ENCODE results near the gene USP40.

DNA sequence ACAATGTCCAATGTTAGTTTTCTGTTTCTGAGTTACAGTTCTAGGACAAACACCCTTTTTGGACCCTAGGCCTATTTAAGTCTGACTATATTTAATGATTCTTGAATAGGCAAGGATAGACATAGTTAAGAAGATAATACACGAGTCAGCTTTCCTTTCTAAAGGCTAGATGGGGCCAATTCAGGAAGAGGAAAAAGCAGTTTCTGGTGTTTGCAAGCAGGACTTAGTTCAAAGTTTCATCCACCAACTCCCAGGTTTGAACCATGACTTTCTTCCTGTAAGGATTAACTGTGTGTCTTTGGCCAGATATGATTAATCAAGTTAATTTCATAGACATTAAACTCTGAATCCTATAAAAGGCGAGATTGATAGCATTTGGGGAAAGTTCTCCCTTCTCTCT is 66.7 kb downstream of the USP40 start:
- TF ChIP-seq, protein P1, sequence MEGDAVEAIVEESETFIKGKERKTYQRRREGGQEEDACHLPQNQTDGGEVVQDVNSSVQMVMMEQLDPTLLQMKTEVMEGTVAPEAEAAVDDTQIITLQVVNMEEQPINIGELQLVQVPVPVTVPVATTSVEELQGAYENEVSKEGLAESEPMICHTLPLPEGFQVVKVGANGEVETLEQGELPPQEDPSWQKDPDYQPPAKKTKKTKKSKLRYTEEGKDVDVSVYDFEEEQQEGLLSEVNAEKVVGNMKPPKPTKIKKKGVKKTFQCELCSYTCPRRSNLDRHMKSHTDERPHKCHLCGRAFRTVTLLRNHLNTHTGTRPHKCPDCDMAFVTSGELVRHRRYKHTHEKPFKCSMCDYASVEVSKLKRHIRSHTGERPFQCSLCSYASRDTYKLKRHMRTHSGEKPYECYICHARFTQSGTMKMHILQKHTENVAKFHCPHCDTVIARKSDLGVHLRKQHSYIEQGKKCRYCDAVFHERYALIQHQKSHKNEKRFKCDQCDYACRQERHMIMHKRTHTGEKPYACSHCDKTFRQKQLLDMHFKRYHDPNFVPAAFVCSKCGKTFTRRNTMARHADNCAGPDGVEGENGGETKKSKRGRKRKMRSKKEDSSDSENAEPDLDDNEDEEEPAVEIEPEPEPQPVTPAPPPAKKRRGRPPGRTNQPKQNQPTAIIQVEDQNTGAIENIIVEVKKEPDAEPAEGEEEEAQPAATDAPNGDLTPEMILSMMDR (IDR thresholded peaks at IDR 0.05): no peak
- TF ChIP-seq EP300 (IDR thresholded peaks at IDR 0.05) (no peak), POLR2A (IDR thresholded peaks at IDR 0.05) (no peak)

All from ovary (tissue), 3 donors.